Measurements from ENCODE around the gene OAF.
"Not testable (repeated sequence)": the region's sequence is repeated elsewhere in the genome, so short reads cannot be mapped to it uniquely, and the experiment has no call there.

Gene OAF

GRCh38 chr11:120273956-120274355 is 63.1 kb downstream of the OAF start:
- H3K27me3 ChIP-seq (replicated peaks in 2 of 5; ENCODE audit: control insufficient read depth in 4 of 5, insufficient read depth in 5 of 5, low read length in 4 of 5); H3K9me3 ChIP-seq (ENCODE audit: control extremely low read depth in 1 of 5, control insufficient read depth in 4 of 5, insufficient read depth in 2 of 5, low read depth in 1 of 5, low read length in 4 of 5); POLR2A ChIA-PET; H3K27ac ChIP-seq (ENCODE audit: insufficient read depth in 1 of 2, low read depth in 1 of 2, low read length in 2 of 2, poor library complexity in 1 of 2, severe bottlenecking in 2 of 2); H3K4me3 ChIP-seq (ENCODE audit: control insufficient read depth in 1 of 7, extremely low read depth in 1 of 7, insufficient read depth in 4 of 7, low read depth in 2 of 7, low read length in 6 of 7); H3K4me1 ChIP-seq (ENCODE audit: control extremely low read depth in 1 of 4, control insufficient read depth in 4 of 4, insufficient read depth in 4 of 4, low read length in 3 of 4); H3K36me3 ChIP-seq (ENCODE audit: control insufficient read depth in 4 of 4, insufficient read depth in 4 of 4, low read length in 3 of 4); DNase-seq: not testable (repeated sequence)
- CTCF ChIA-PET, result interaction anchor here (1.5 to 1.8 kb wide), 2 partner anchors 14 to 26 kb away, joined by 3 to 7 read pairs; no protein-coding TSS in a partner anchor
- WGBS (ENCODE audit: insufficient coverage), result 100% methylated on average over 1 of the region's 2 CpGs

GRCh38 chr11:120279502-120279901 is 68.7 kb downstream of the OAF start:
- no peak for DNase-seq
- CTCF ChIA-PET, result no interaction called here
- POLR2A ChIA-PET, result no interaction called here
- H3K27ac ChIP-seq (ENCODE audit: insufficient read depth in 1 of 2, low read depth in 1 of 2, low read length in 2 of 2, poor library complexity in 1 of 2, severe bottlenecking in 2 of 2), result no peak overlapping the region
- WGBS (ENCODE audit: insufficient coverage), result 90% methylated on average over 2 of the region's 5 CpGs
- no peaks in the 10 kb centered on the region for H3K36me3 ChIP-seq (ENCODE audit: control insufficient read depth in 4 of 4, insufficient read depth in 4 of 4, low read length in 3 of 4)
- H3K4me1 ChIP-seq (ENCODE audit: control extremely low read depth in 1 of 4, control insufficient read depth in 4 of 4, insufficient read depth in 4 of 4, low read length in 3 of 4), result no peaks in the 10 kb centered on the region
- H3K4me3 ChIP-seq (ENCODE audit: control insufficient read depth in 1 of 7, extremely low read depth in 1 of 7, insufficient read depth in 4 of 7, low read depth in 2 of 7, low read length in 6 of 7), result no peak overlapping the region
- peaks cover 0 to 8% (median 3%) of the 10 kb centered on the region in 5 experiments for H3K27me3 ChIP-seq (replicated peaks in 2 of 5; ENCODE audit: control insufficient read depth in 4 of 5, insufficient read depth in 5 of 5, low read length in 4 of 5)
- no peaks in the 10 kb centered on the region for H3K9me3 ChIP-seq (ENCODE audit: control extremely low read depth in 1 of 5, control insufficient read depth in 4 of 5, insufficient read depth in 2 of 5, low read depth in 1 of 5, low read length in 4 of 5)

Measured in common myeloid progenitor, CD34-positive (primary cell).